ENCODE data around the gene SAFB.
"Not testable (repeated sequence)": the region's sequence is repeated elsewhere in the genome, so short reads cannot be mapped to it uniquely, and the experiment has no call there.

SAFB gene

GRCh38 chr19:5688262-5688881 lies 65.5 kb downstream of the SAFB start:
- DNase-seq = not testable (repeated sequence)

- DNase-seq = peak; percentile 96
Measured at GRCh38 chr19:5690125-5690954, 67.5 kb downstream of the SAFB start, which contains the start of gene RPL36. RPL36 (plus strand) TSS chr19:5690295; CDS start chr19:5690508, 213 bp downstream.

- peak; percentile 58 for DNase-seq
Measured at GRCh38 chr19:5690955-5691821, 68.3 kb downstream of the SAFB start.

GRCh38 chr19:5691822-5692722 lies 69.2 kb downstream of the SAFB start:
- DNase-seq = no peak

GRCh38 chr19:5692723-5693194 lies 69.9 kb downstream of the SAFB start:
- no peak for DNase-seq

GRCh38 chr19:5693195-5694166 lies 70.6 kb downstream of the SAFB start:
- DNase-seq = no peak

- no peak for DNase-seq
Measured at GRCh38 chr19:5694167-5694955, 71.5 kb downstream of the SAFB start.

GRCh38 chr19:5694956-5695648 lies 72.2 kb downstream of the SAFB start:
- no peak for DNase-seq

GRCh38 chr19:5695649-5696195 lies 72.8 kb downstream of the SAFB start:
- no peak for DNase-seq

- DNase-seq = no peak
Measured at GRCh38 chr19:5696196-5697021, 73.5 kb downstream of the SAFB start.

GRCh38 chr19:5697022-5697889 lies 74.4 kb downstream of the SAFB start:
- DNase-seq = no peak

GRCh38 chr19:5697890-5698634 lies 75.2 kb downstream of the SAFB start:
- DNase-seq = no peak

- DNase-seq = no peak
Measured at GRCh38 chr19:5698635-5699422, 75.9 kb downstream of the SAFB start.

- DNase-seq = no peak
Measured at GRCh38 chr19:5700455-5701092, 77.7 kb downstream of the SAFB start.

- DNase-seq = not testable (repeated sequence)
Measured at GRCh38 chr19:5702053-5702410, 79.1 kb downstream of the SAFB start.

All from fibroblast of upper back skin (primary cell).